ENCODE measurements around the gene LRTM2.

Gene LRTM2

GRCh38 chr12:1843641-1844005 is 23.3 kb downstream of the LRTM2 start:
- Mint-ChIP-seq H3K27ac (no peak overlapping the region), H3K4me1 (peaks cover 68% of the 10 kb centered on the region), H3K4me3 (no peak overlapping the region), H3K27me3 (ENCODE audit: low read depth, poor library complexity) (peaks cover 50% of the 10 kb centered on the region), H3K9me3 (no peaks in the 10 kb centered on the region), H3K36me3 (ENCODE audit: low read depth) (no peaks in the 10 kb centered on the region)
- TF ChIP-seq CTCF (IDR thresholded peaks at IDR 0.05) = no peak
- DNase-seq = no peak

DNA sequence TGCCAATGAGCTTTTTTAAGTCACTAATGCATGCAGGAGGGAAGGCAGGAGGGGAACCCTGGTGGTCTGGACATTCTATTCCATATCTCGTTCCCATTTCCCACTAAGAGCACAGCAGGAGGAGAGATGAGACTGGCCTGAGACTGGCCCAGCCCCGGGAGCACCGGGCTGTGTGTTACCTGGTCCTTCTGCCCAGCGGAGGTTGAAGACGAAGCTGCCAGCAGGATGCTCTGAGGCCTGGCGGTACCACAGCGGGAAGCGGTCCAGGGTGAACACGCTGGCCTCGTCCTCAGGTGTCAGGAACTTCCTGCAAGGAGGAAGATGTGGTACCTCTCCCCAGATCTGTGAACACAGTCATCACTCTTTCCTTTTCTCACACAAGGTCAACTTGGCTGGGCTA is 23.9 kb downstream of the LRTM2 start:
- Mint-ChIP-seq H3K27me3 (ENCODE audit: low read depth, poor library complexity) (peaks cover 50% of the 10 kb centered on the region), H3K36me3 (ENCODE audit: low read depth) (no peaks in the 10 kb centered on the region), H3K4me1 (peaks cover 68% of the 10 kb centered on the region), H3K27ac (no peak overlapping the region), H3K9me3 (no peaks in the 10 kb centered on the region), H3K4me3 (no peak overlapping the region)
- DNase-seq = no peak
- no peak for TF ChIP-seq CTCF (IDR thresholded peaks at IDR 0.05)

GRCh38 chr12:1844661-1845409 is 24.5 kb downstream of the LRTM2 start:
- H3K27me3 Mint-ChIP-seq (ENCODE audit: low read depth, poor library complexity) = peaks cover 45% of the 10 kb centered on the region
- H3K9me3 Mint-ChIP-seq = no peaks in the 10 kb centered on the region
- H3K4me1 Mint-ChIP-seq = peaks cover 66% of the 10 kb centered on the region
- no peaks in the 10 kb centered on the region for H3K36me3 Mint-ChIP-seq (ENCODE audit: low read depth)
- no peak overlapping the region for H3K27ac Mint-ChIP-seq
- no peak for DNase-seq
- no peak for TF ChIP-seq CTCF (IDR thresholded peaks at IDR 0.05)
- H3K4me3 Mint-ChIP-seq = no peak overlapping the region

DNA sequence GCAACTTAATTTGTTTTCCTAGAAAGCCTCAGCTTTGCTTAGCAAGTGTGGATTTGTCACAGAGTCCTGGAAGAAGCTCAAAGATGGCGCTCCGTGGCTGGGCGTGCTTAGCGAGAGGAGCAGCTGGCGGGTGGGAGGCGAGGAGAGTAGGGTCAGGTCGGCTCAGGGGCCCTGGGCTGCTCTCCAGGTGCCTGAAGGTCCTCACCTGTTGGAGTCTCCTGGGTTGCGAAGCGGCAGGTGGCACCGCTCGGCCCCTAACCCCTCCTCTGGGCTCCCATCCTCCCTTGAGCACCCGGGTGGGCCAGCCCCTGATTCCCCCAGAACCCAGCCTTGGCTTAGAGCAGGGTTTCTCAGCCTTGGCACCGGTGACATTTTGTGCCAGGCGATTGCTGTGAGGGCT is 25.1 kb downstream of the LRTM2 start:
- H3K36me3 Mint-ChIP-seq (ENCODE audit: low read depth) = no peaks in the 10 kb centered on the region
- no peak overlapping the region for H3K27ac Mint-ChIP-seq
- H3K27me3 Mint-ChIP-seq (ENCODE audit: low read depth, poor library complexity) = peaks cover 51% of the 10 kb centered on the region
- peaks cover 60% of the 10 kb centered on the region for H3K4me1 Mint-ChIP-seq
- DNase-seq = no peak
- TF ChIP-seq CTCF (IDR thresholded peaks at IDR 0.05) = no peak
- H3K9me3 Mint-ChIP-seq = no peaks in the 10 kb centered on the region
- H3K4me3 Mint-ChIP-seq = no peak overlapping the region

DNA sequence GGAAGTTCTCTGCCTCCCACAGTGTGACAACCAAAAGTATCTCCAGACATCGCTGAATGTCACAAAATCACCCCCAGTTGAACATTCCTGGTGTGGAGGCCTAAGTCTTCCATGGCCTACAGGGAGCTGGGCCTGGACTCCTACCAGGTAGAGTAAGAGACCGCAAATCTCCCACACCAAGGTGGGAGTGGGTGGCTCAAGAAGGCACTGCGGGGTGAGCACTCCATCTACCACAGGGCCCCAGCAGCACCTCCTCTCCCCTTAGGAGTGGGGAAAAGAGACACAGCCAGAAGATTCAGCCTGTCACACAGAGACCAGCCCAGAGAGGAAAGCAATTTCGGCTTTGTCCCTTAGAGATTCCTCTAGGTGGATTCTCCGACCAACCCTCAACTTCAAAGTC is 25.5 kb downstream of the LRTM2 start:
- Mint-ChIP-seq H3K4me3 (no peak overlapping the region), H3K27ac (no peak overlapping the region), H3K9me3 (no peaks in the 10 kb centered on the region), H3K4me1 (peaks cover 55% of the 10 kb centered on the region), H3K27me3 (ENCODE audit: low read depth, poor library complexity) (peaks cover 52% of the 10 kb centered on the region), H3K36me3 (ENCODE audit: low read depth) (no peaks in the 10 kb centered on the region)
- no peak for DNase-seq
- TF ChIP-seq CTCF (IDR thresholded peaks at IDR 0.05) = no peak
